ENCODE measurements around the gene GPR107. TPM values are rescaled to one million over a fixed set of nuclear protein-coding genes. Genes with fewer than 3 reads are reported as not detected.

Gene GPR107
- total and polyA plus RNA-seq, 2 experiments from 2014 or later = 12.3 to 23.9 TPM

GRCh38 chr9:130110166-130110565, 56.5 kb downstream of the GPR107 start:
- H3K27me3 ChIP-seq = no peaks in the 10 kb centered on the region
- no peak for DNase-seq (ENCODE audit: low read depth in 1 of 2, low spot score in 1 of 2)
- no peak for TF ChIP-seq CTCF (IDR thresholded peaks at IDR 0.05; ENCODE audit: low read depth, low read length)
- H3K4me1 ChIP-seq (ENCODE audit: low read depth) = peaks cover 6% of the 10 kb centered on the region
- H3K9me3 ChIP-seq (ENCODE audit: low read depth) = no peaks in the 10 kb centered on the region
- no peak overlapping the region for H3K27ac ChIP-seq
- H3K36me3 ChIP-seq = peaks cover 14% of the 10 kb centered on the region
- H3K4me3 ChIP-seq = no peak overlapping the region

GRCh38 chr9:130110596-130111021, 56.9 kb downstream of the GPR107 start:
- peaks cover 14% of the 10 kb centered on the region for H3K36me3 ChIP-seq
- no peak overlapping the region for H3K4me3 ChIP-seq
- no peaks in the 10 kb centered on the region for H3K27me3 ChIP-seq
- H3K4me1 ChIP-seq (ENCODE audit: low read depth) = peaks cover 6% of the 10 kb centered on the region
- peak in 1 of 2 donors; percentile 41 for DNase-seq (ENCODE audit: low read depth in 1 of 2, low spot score in 1 of 2)
- H3K9me3 ChIP-seq (ENCODE audit: low read depth) = no peaks in the 10 kb centered on the region
- H3K27ac ChIP-seq = no peak overlapping the region
- no peak for TF ChIP-seq CTCF (IDR thresholded peaks at IDR 0.05; ENCODE audit: low read depth, low read length)

- Histone ChIP-seq H3K4me1 (ENCODE audit: low read depth) (peaks cover 6% of the 10 kb centered on the region), H3K36me3 (peaks cover 7% of the 10 kb centered on the region)
- no peak for TF ChIP-seq CTCF (IDR thresholded peaks at IDR 0.05; ENCODE audit: low read depth, low read length)
Measured at GRCh38 chr9:130111786-130112537, 58.3 kb downstream of the GPR107 start.

GRCh38 chr9:130112538-130113151, 58.9 kb downstream of the GPR107 start:
- Histone ChIP-seq H3K27ac (peak overlapping the region; percentile 66), H3K27me3 (no peaks in the 10 kb centered on the region), H3K36me3 (peaks cover 3% of the 10 kb centered on the region), H3K9me3 (ENCODE audit: low read depth) (no peaks in the 10 kb centered on the region), H3K4me1 (ENCODE audit: low read depth) (peaks cover 6% of the 10 kb centered on the region), H3K4me3 (no peak overlapping the region)
- no peak for TF ChIP-seq CTCF (IDR thresholded peaks at IDR 0.05; ENCODE audit: low read depth, low read length)
- no peak for DNase-seq (ENCODE audit: low read depth in 1 of 2, low spot score in 1 of 2)

More at GRCh38 chr9:130111786-130112537, 58.3 kb downstream of the GPR107 start:
- DNase-seq (ENCODE audit: low read depth in 1 of 2, low spot score in 1 of 2) = no peak
- H3K27me3 ChIP-seq = no peaks in the 10 kb centered on the region
- H3K4me3 ChIP-seq = no peak overlapping the region
- H3K9me3 ChIP-seq (ENCODE audit: low read depth) = no peaks in the 10 kb centered on the region
- peak overlapping the region; percentile 66 for H3K27ac ChIP-seq

GRCh38 chr9:130114741-130115140, 61.0 kb downstream of the GPR107 start:
- Histone ChIP-seq H3K9me3 (ENCODE audit: low read depth) (no peaks in the 10 kb centered on the region), H3K36me3 (no peaks in the 10 kb centered on the region), H3K27me3 (no peaks in the 10 kb centered on the region), H3K27ac (no peak overlapping the region), H3K4me3 (no peak overlapping the region), H3K4me1 (ENCODE audit: low read depth) (peaks cover 6% of the 10 kb centered on the region)
- DNase-seq (ENCODE audit: low read depth in 1 of 2, low spot score in 1 of 2) = no peak
- TF ChIP-seq CTCF (IDR thresholded peaks at IDR 0.05; ENCODE audit: low read depth, low read length) = no peak
